GM12878 (cell line): ENCODE measurements around the gene HHAT. TPM values are rescaled to one million over a fixed set of nuclear protein-coding genes. Genes with fewer than 3 reads are reported as not detected.

Source experiments
- ATAC-seq: fragments of 200-7000 bp; cut with Tn5 transposase; 3 replicates; pipeline ENCODE4 v1.9.1; 2020; ENCODE audit warnings: mild to moderate bottlenecking, moderate library complexity
- BruUV-seq: library from RNA; stranded (reverse); fragments of 400-500 nt; replicated peaks from 2 replicates; lab custom pipeline; 2021; lab: Mats Ljungman, UMichigan
- CTCF ChIA-PET: fragments of 300-600 bp; sonication (Branson Sonifier 250); formaldehyde crosslinking; extraction: SDS; loops from one replicate; lab custom pipeline; 2021; ENCODE audit warnings: inconsistent platforms; lab: Yijun Ruan, JAX
- POLR2A ChIA-PET: fragments of 350-600 bp; formaldehyde crosslinking; extraction: SDS; loops from one replicate; lab custom pipeline; 2021; ENCODE audit warnings: inconsistent platforms; lab: Charles Lee
- RAD21 ChIA-PET: fragments of 300-600 bp; sonication (Branson Sonifier 250); formaldehyde crosslinking; loops from one replicate; lab custom pipeline; 2023; ENCODE audit warnings: antibody characterized with exemption; ENCODE audit not compliant: unreplicated experiment; lab: Charles Lee
- SMC1A ChIA-PET: fragments of 300-600 bp; sonication (Branson Sonifier 250); formaldehyde crosslinking; loops from one replicate; lab custom pipeline; 2023; ENCODE audit not compliant: unreplicated experiment, uncharacterized antibody; lab: Charles Lee
- DNase-seq: peaks from one replicate; pipeline ENCODE4 v3.0.0-alpha.2; 2011; ENCODE audit warnings: low read depth, low spot score
- FAIRE-seq: peaks from 3 replicates; lab custom pipeline; 2011; peaks lifted over from hg19 to GRCh38; lab: Jason Lieb, UNC
- H2AFZ ChIP-seq: 2 replicates; pipeline ENCODE4 v1.6.0; 2011; ENCODE audit warnings: low read depth, low read length, control low read depth; ENCODE audit not compliant: control insufficient read depth
- H3K27ac ChIP-seq: 2 replicates; pipeline ENCODE4 v1.5.1; 2011; ENCODE audit warnings: control low read depth; ENCODE audit not compliant: control insufficient read depth, insufficient read depth
- H3K27me3 ChIP-seq, 2 experiments: replicated peaks in 1 of 2; 2 replicates each; pipeline versions ENCODE4 v1.6.0 to v1.6.1; 2011; ENCODE audit warnings: low read length in 1 of 2; ENCODE audit not compliant: control insufficient read depth in 2 of 2, insufficient read depth in 2 of 2
- H3K36me3 ChIP-seq, 2 experiments: 2 replicates each; pipeline ENCODE4 v1.5.1; 2011; ENCODE audit warnings: low read length in 1 of 2; ENCODE audit not compliant: control insufficient read depth in 2 of 2, insufficient read depth in 2 of 2
- H3K4me1 ChIP-seq: 2 replicates; pipeline ENCODE4 v1.6.1; 2011; ENCODE audit warnings: mild to moderate bottlenecking, low read length, moderate library complexity, mixed read lengths; ENCODE audit not compliant: control insufficient read depth, insufficient read depth
- H3K4me2 ChIP-seq: 2 replicates; pipeline ENCODE4 v1.6.0; 2011; ENCODE audit warnings: control low read depth; ENCODE audit not compliant: control insufficient read depth, insufficient read depth
- H3K4me3 ChIP-seq: fragments of 200-600 bp; sonication (generic); 2 replicates; pipeline ENCODE4 v1.5.1; 2016
- H3K79me2 ChIP-seq: 2 replicates; pipeline ENCODE4 v1.6.0; 2011; ENCODE audit warnings: low read length; ENCODE audit not compliant: control insufficient read depth, insufficient read depth
- H3K9ac ChIP-seq: 2 replicates; pipeline ENCODE4 v1.8.0; 2011; ENCODE audit warnings: low read length, control low read depth, mixed read lengths; ENCODE audit not compliant: control insufficient read depth, insufficient read depth
- H3K9me3 ChIP-seq: replicated peaks from 3 replicates; pipeline ENCODE4 v1.5.1; 2011; ENCODE audit warnings: mild to moderate bottlenecking, low read length; ENCODE audit not compliant: control insufficient read depth, insufficient read depth
- H4K20me1 ChIP-seq: 2 replicates; pipeline ENCODE4 v1.6.0; 2011; ENCODE audit not compliant: control insufficient read depth, insufficient read depth
- GABPA ChIP-seq: IDR thresholded peaks from 2 replicates; pipeline ENCODE4 v1.6.1; 2014; ENCODE audit warnings: antibody characterized with exemption, low read depth, mild to moderate bottlenecking, inconsistent platforms
- IRF4 ChIP-seq: IDR thresholded peaks from 2 replicates; pipeline ENCODE4 v1.6.1; 2011; ENCODE audit warnings: low read depth, low read length
- NFYB ChIP-seq: IDR thresholded peaks from 2 replicates; pipeline ENCODE4 v1.6.1; 2011; ENCODE audit warnings: low read depth, mild to moderate bottlenecking, low read length, improper control_type of control experiment, moderate library complexity; ENCODE audit not compliant: insufficient read depth
- RCOR1 ChIP-seq: conservative IDR thresholded peaks from 2 replicates; pipeline ENCODE4 v1.6.1; 2012; ENCODE audit warnings: low read depth, low read length, improper control_type of control experiment
- SRF ChIP-seq, 2 experiments: IDR thresholded peaks; 2 replicates each; pipeline ENCODE4 v1.6.1; 2011; ENCODE audit warnings: low read depth in 2 of 2, low read length in 2 of 2, mild to moderate bottlenecking in 1 of 2, moderate library complexity in 1 of 2
- SUZ12 ChIP-seq: fragments of 200-600 bp; sonication (generic); IDR thresholded peaks from one replicate; pipeline ENCODE4 v1.6.1; 2018; ENCODE audit warnings: antibody characterized with exemption, mild to moderate bottlenecking; ENCODE audit not compliant: unreplicated experiment
- ZNF274 ChIP-seq: IDR thresholded peaks from one replicate; pipeline ENCODE4 v1.8.0; 2011; ENCODE audit not compliant: insufficient read length, insufficient read depth
- WGBS: methylation state at CpG from one replicate; pipeline ENCODE4 v1.1.6; 2016; ENCODE audit warnings: low lambda C conversion rate; ENCODE audit not compliant: insufficient replicate concordance, insufficient coverage; ENCODE audit errors: missing lambda C conversion rate; 5-methylcytosine and 5-hydroxymethylcytosine counted together
- in situ Hi-C: fragments of 300-500 bp; cut with MboI; formaldehyde crosslinking; loops from 9 replicates; pipeline ENCODE4 v1.14.3; 2018; ENCODE audit warnings: mixed read lengths
- intact Hi-C: fragments of 100-400 bp; cut with micrococcal nuclease; formaldehyde crosslinking; loops from one replicate; pipeline ENCODE4 v1.14.2; 2022; ENCODE audit not compliant: unreplicated experiment
- polyA plus RNA-seq, 11 experiments: library from polyadenylated mRNA; depleted of rRNA in 4 of 11; unstranded in 6 of 11; stranded (reverse) in 5 of 11; fragments of >200 nt; fragmentation: Nextera tagmentation in 4 of 11; fragmentation: Illumina TruSeq in 1 of 11; extraction: Ambion mirVana in 4 of 11; extraction: Trizol in 1 of 11; gene quantifications; 1 replicate in 1 of 11; 2 replicates in 10 of 11; pipeline versions ENCODE4 v1.2.1 to v1.2.3, GENCODE V29; 2011 to 2016; ENCODE audit warnings: inconsistent platforms in 2 of 11, missing spikeins in 2 of 11, low read depth in 1 of 11
- total RNA-seq, 4 experiments: library from RNA; depleted of rRNA in 3 of 4; stranded (reverse); fragments of >200 nt in 3 of 4; fragmentation: Illumina TruSeq in 1 of 4; extraction: Trizol in 1 of 4; gene quantifications; 2 replicates each; pipeline versions ENCODE4 v1.2.1 to v1.2.3, GENCODE V29; 2013 to 2021

The HHAT gene
- total and polyA plus RNA-seq, 10 of the 15 experiments (the other 5 are each of a cell fraction or from before 2014, with no cell fraction given) = 1.2 to 37.6 (median 2.6) TPM

- Histone ChIP-seq H2AFZ (no peak overlapping the region), H3K36me3 (no peaks in the 10 kb centered on the region), H3K9me3 (no peaks in the 10 kb centered on the region), H3K9ac (no peak overlapping the region), H3K27ac (no peak overlapping the region), H4K20me1 (no peaks in the 10 kb centered on the region), H3K4me1 (peaks cover 21% of the 10 kb centered on the region), H3K4me3 (no peak overlapping the region), H3K4me2 (no peak overlapping the region), H3K79me2 (no peaks in the 10 kb centered on the region), H3K27me3 (no peaks in the 10 kb centered on the region)
- WGBS = 58% methylated on average over 7 of the region's 7 CpGs
- no TSS peak for BruUV-seq
- ChIA-PET CTCF (interaction anchor here (0.6 to 1.2 kb wide), 2 partner anchors 8 to 401 kb away, joined by 3 to 4 read pairs; no protein-coding TSS in a partner anchor), RAD21 (no interaction called here), POLR2A (no interaction called here), SMC1A (interaction anchor here (2.1 kb wide), 1 partner anchor 10 kb away, joined by 4 read pairs; no protein-coding TSS in a partner anchor)
- intact Hi-C loops = loop anchor here (10.0 kb wide), 1 partner anchor 283 kb away; no protein-coding TSS in a partner anchor
- DNase-seq = no peak
- in situ Hi-C loops = no loop called here
- TF ChIP-seq SRF (IDR thresholded peaks at IDR 0.05; ENCODE audit: low read depth in 2 of 2, low read length in 2 of 2) = no peak
- TF ChIP-seq IRF4 = no peak
- no peak for TF ChIP-seq SUZ12
- TF ChIP-seq NFYB = no peak
- TF ChIP-seq ZNF274 = no peak
- no peak for TF ChIP-seq GABPA
- no peak for TF ChIP-seq RCOR1
- ATAC-seq = no peak
- FAIRE-seq = no peak
These were observed 359.0 kb downstream of the HHAT start for GRCh38 chr1:210687582-210688279.
